ENCODE measurements around the gene TEX14.
"Not testable (repeated sequence)": the region's sequence is repeated elsewhere in the genome, so short reads cannot be mapped to it uniquely, and the experiment has no call there.

TEX14 gene

GRCh38 chr17:58691701-58692238, at the start of gene TEX14:
TSS of gene TEX14 (minus strand) at chr17:58692045. CDS start at chr17:58652001, 40,044 bp downstream.
- DNase-seq: no peak

- DNase-seq: no peak
Observed at GRCh38 chr17:58741121-58741625, 49.3 kb upstream of the TEX14 start.

- DNase-seq: no peak
Observed at GRCh38 chr17:58734811-58735210, 43.0 kb upstream of the TEX14 start.

- no peak for DNase-seq
Observed at GRCh38 chr17:58734040-58734439, 42.2 kb upstream of the TEX14 start.

GRCh38 chr17:58730937-58731336, 39.1 kb upstream of the TEX14 start:
- no peak for DNase-seq

GRCh38 chr17:58728798-58729197, 37.0 kb upstream of the TEX14 start:
- no peak for DNase-seq

- DNase-seq: no peak
Observed at GRCh38 chr17:58722696-58723095, 30.9 kb upstream of the TEX14 start.

- DNase-seq: no peak
Observed at GRCh38 chr17:58722274-58722673, 30.4 kb upstream of the TEX14 start.

GRCh38 chr17:58710948-58711552, 19.2 kb upstream of the TEX14 start:
- DNase-seq: no peak

GRCh38 chr17:58706351-58707140, 14.7 kb upstream of the TEX14 start:
- DNase-seq: no peak

- no peak for DNase-seq
Observed at GRCh38 chr17:58703916-58704286, 12.1 kb upstream of the TEX14 start.

GRCh38 chr17:58703137-58703915, 11.5 kb upstream of the TEX14 start:
- no peak for DNase-seq

- DNase-seq: no peak
Observed at GRCh38 chr17:58702708-58703107, 10.9 kb upstream of the TEX14 start.

- no peak for DNase-seq
Observed at GRCh38 chr17:58702045-58702476, 10.2 kb upstream of the TEX14 start.

- no peak for DNase-seq
Observed at GRCh38 chr17:58699771-58700170, 7.9 kb upstream of the TEX14 start.

- no peak for DNase-seq
Observed at GRCh38 chr17:58694826-58695225, 3.0 kb upstream of the TEX14 start.

- DNase-seq: no peak
Observed at GRCh38 chr17:58694302-58694701, 2.5 kb upstream of the TEX14 start.

- no peak for DNase-seq
Observed at GRCh38 chr17:58693751-58694150, 1.9 kb upstream of the TEX14 start.

- DNase-seq: no peak
Observed at GRCh38 chr17:58693208-58693607, 1.4 kb upstream of the TEX14 start.

GRCh38 chr17:58692239-58693055, 602 bp upstream of the TEX14 start, which contains the start of gene RAD51C:
TSS of gene RAD51C (plus strand) at chr17:58692602. CDS start at chr17:58692644, 42 bp downstream.
- DNase-seq: peak; percentile 80

- not testable (repeated sequence) for DNase-seq
Observed at GRCh38 chr17:58690033-58690432, 1.8 kb downstream of the TEX14 start.

GRCh38 chr17:58688521-58688920, 3.3 kb downstream of the TEX14 start:
- DNase-seq: no peak

Data from GDM1 (cell line).